Neural crest cell (in vitro differentiated cells): Measurements from ENCODE around the gene DLGAP3. TPM values are rescaled to one million over a fixed set of nuclear protein-coding genes. Genes with fewer than 3 reads are reported as not detected.

Experiments
- DNase-seq: peaks from one replicate; pipeline ENCODE4 v3.0.0; 2021; ENCODE audit warnings: low read depth, mixed read lengths, low spot score
- H3K27ac Mint-ChIP-seq: one replicate; pipeline ENCODE4 v1.8.0; 2021; ENCODE audit warnings: mild to moderate bottlenecking, mixed read lengths; ENCODE audit not compliant: unreplicated experiment
- H3K27me3 Mint-ChIP-seq: 2 replicates; pipeline ENCODE4 v1.8.0; 2021; ENCODE audit warnings: low read depth, mild to moderate bottlenecking, mixed read lengths
- H3K36me3 Mint-ChIP-seq: 2 replicates; pipeline ENCODE4 v1.8.0; 2021; ENCODE audit warnings: low read depth, mild to moderate bottlenecking, mixed read lengths
- H3K4me1 Mint-ChIP-seq: 2 replicates; pipeline ENCODE4 v1.8.0; 2021; ENCODE audit warnings: mixed read lengths
- H3K4me3 Mint-ChIP-seq: one replicate; pipeline ENCODE4 v1.8.0; 2021; ENCODE audit warnings: mild to moderate bottlenecking, mixed read lengths
- H3K9me3 Mint-ChIP-seq: 2 replicates; pipeline ENCODE4 v1.8.0; 2021; ENCODE audit warnings: mixed read lengths
- CTCF ChIP-seq: fragments of 200-600 bp; sonication (generic); conservative IDR thresholded peaks from 2 replicates; pipeline ENCODE4 v1.5.0; 2021; ENCODE audit warnings: antibody characterized with exemption, mild to moderate bottlenecking
- total RNA-seq: library from RNA; stranded (reverse); gene quantifications from 2 replicates; pipeline ENCODE4 v1.2.1, GENCODE V29; 2021

The DLGAP3 gene
- total RNA-seq, 1 donor from 2014 or later: 5.0 TPM

- H3K27ac Mint-ChIP-seq: no peak overlapping the region
- H3K9me3 Mint-ChIP-seq: no peaks in the 10 kb centered on the region
- H3K36me3 Mint-ChIP-seq: no peaks in the 10 kb centered on the region
- peaks cover 91% of the 10 kb centered on the region for H3K27me3 Mint-ChIP-seq
- TF ChIP-seq CTCF: no peak
- peak; percentile 62 for DNase-seq
- no peaks in the 10 kb centered on the region for H3K4me1 Mint-ChIP-seq
- no peak overlapping the region for H3K4me3 Mint-ChIP-seq
Observed at GRCh38 chr1:34885405-34886247, 43.8 kb downstream of the DLGAP3 start.

GRCh38 chr1:34884961-34885360 lies 44.5 kb downstream of the DLGAP3 start:
- Mint-ChIP-seq H3K27ac (no peak overlapping the region), H3K9me3 (no peaks in the 10 kb centered on the region), H3K36me3 (no peaks in the 10 kb centered on the region), H3K4me1 (no peaks in the 10 kb centered on the region), H3K27me3 (peaks cover 92% of the 10 kb centered on the region), H3K4me3 (peak overlapping the region; percentile 57)
- DNase-seq: no peak
- TF ChIP-seq CTCF: no peak

- H3K9me3 Mint-ChIP-seq: no peaks in the 10 kb centered on the region
- TF ChIP-seq CTCF: no peak
- peaks cover 92% of the 10 kb centered on the region for H3K27me3 Mint-ChIP-seq
- no peaks in the 10 kb centered on the region for H3K4me1 Mint-ChIP-seq
- H3K27ac Mint-ChIP-seq: no peak overlapping the region
- peak overlapping the region; percentile 57 for H3K4me3 Mint-ChIP-seq
- no peak for DNase-seq
- no peaks in the 10 kb centered on the region for H3K36me3 Mint-ChIP-seq
Observed at GRCh38 chr1:34884536-34884935, 44.9 kb downstream of the DLGAP3 start.

- TF ChIP-seq CTCF: no peak
- H3K4me1 Mint-ChIP-seq: no peaks in the 10 kb centered on the region
- no peak for DNase-seq
- no peaks in the 10 kb centered on the region for H3K36me3 Mint-ChIP-seq
- no peak overlapping the region for H3K27ac Mint-ChIP-seq
- H3K9me3 Mint-ChIP-seq: no peaks in the 10 kb centered on the region
- no peak overlapping the region for H3K4me3 Mint-ChIP-seq
- peaks cover 91% of the 10 kb centered on the region for H3K27me3 Mint-ChIP-seq
Observed at GRCh38 chr1:34879230-34879629, 50.2 kb downstream of the DLGAP3 start.

GRCh38 chr1:34876406-34876805 lies 53.0 kb downstream of the DLGAP3 start:
- Mint-ChIP-seq H3K9me3 (no peaks in the 10 kb centered on the region), H3K4me3 (no peak overlapping the region), H3K4me1 (no peaks in the 10 kb centered on the region), H3K36me3 (no peaks in the 10 kb centered on the region), H3K27ac (peak overlapping the region; percentile 75), H3K27me3 (peaks cover 92% of the 10 kb centered on the region)
- DNase-seq: no peak
- TF ChIP-seq CTCF: no peak
